NCI-H446 (cell line): ENCODE data around the gene ODAD2.

Source experiments
- DNase-seq, 2 experiments: peaks; one replicate each; lab custom pipeline; 2025; lab: John Stamatoyannopoulos, UW

The ODAD2 gene

GRCh38 chr10:27844223-27844622 is 154.7 kb downstream of the ODAD2 start:
- DNase-seq: no peak

DNA sequence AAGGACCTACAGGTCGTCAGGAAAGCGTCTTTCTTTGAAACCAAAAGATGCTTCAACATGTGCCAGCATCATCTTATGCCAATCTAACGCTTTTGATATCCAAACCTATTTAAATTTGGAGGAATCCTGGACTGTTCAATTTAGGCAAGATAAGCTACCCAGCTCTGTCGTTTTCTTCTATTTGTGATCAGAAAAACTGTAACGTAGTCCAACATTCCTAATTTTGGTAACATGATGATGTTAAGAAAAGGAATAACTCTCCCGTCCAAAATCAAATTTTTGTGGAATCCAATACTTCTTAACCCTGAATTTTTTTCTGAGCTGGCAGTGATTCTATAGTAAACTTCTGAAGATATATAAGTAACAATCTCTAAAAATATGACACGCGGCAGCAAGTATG is 160.0 kb downstream of the ODAD2 start:
- DNase-seq: no peak

DNA sequence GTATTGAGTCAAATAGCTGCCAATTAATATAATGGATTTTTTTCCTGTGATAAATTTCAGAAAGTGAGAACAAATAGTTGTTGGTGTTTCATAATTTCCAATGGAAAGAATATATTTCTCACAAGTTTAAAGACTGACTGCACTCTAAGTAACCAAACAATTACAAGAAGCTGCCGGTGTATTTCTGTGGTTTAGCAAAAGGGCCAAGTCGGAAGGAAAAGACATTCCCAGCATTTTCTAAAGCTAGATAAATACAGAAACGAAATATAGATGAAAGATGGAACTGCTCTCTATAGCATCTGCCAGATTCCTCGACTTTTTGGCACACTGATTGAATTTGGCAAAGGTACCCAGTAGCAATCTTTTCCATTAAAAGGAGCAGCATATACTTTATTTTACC is 160.5 kb downstream of the ODAD2 start:
- no peak for DNase-seq

DNA sequence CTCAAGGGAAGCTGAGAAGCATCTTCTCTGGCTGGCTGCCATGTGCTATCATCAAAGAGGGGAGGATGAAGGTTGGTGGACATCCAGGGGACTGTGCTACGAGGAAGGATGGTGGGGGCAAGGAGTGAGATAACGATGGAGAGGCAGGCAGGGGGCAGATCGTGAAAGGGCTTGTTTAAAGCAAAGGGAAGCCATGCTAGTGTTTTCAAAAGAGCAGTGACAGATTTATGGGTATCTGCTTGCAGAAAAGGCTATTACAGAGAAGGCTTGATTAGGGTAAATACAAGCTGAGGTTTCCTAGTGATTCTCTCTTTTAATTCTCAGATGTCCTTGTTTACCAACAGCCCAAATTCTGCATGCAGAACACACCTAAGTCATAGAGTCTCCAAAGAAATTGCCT is 164.4 kb downstream of the ODAD2 start:
- no peak for DNase-seq

GRCh38 chr10:27833792-27834191 is 165.1 kb downstream of the ODAD2 start:
- DNase-seq: no peak

DNA sequence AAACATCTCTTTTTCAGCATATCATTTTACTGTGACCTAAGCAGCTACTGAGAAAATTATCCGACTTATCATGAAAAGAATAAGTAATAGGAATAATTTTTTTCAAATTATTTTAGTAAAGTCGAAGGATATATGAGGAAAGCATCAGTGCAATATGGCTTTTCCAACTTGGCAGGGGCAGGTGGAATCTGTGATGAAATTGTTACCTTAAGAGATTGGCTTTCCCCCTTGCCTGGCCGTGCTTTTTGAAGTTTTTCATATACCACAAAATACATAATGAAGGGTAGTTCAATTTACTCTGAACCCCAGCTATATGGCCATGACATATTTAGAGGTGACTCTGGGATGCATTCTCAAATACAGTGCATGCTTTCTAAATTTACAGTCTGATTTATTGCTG is 166.1 kb downstream of the ODAD2 start:
- no peak for DNase-seq

- DNase-seq: no peak
Observed at GRCh38 chr10:27826369-27826768, 172.5 kb downstream of the ODAD2 start.

GRCh38 chr10:27822301-27822700 is 176.6 kb downstream of the ODAD2 start:
- DNase-seq: no peak

DNA sequence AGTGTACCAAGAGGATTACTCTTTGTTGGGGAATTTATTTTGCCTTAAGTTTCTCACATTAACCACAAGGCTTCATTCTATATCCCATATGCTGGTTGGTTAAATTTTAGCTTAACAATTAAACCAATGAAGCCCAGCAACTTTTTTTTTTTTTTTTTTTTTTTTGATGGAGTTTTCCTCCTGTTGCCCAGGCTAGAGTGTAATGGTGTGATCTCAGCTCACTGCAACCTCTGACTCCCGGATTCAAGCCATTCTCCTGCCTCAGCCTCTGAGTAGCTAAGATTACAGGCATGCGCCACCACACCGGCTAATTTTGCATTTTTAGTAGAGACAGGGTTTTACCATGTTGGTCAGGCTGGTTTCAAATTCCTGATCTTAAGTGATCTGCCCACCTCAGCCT is 178.2 kb downstream of the ODAD2 start:
- no peak for DNase-seq

DNA sequence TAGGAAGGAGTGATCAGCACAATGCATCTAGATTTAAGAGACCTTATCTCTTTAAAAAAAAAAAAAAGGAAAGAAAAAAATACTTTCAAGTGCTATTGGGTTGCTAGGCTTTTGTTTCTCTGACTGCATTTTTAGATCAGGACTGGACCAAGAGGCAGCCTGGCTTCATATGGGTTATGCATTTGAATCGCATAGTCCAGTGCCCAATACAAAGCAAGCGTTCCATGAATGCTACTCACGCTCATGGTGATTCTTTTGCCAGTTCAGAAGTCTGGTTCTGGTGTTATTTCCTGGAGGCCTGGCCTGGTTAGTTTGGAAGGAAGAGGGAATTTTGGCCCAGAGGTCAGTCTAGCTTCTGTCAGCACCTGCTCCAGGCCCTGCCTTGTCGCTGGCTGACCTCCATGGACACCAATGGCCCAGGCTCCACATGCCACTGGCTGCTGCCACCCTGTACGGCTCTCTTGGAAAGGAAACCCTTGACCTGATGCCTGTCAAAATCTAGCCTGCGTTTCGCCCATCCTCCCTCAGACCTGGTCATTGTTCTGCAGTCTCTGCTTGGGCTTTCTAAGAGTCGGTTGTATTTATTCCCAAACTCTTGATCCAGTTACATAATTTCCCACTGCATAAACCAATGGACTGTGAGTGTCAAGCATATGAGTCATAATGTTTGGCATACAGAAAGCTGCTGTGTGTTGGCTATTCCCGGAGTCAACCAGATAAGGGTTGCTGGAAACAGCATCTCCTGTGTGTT is 178.9 kb downstream of the ODAD2 start:
- no peak for DNase-seq

DNA sequence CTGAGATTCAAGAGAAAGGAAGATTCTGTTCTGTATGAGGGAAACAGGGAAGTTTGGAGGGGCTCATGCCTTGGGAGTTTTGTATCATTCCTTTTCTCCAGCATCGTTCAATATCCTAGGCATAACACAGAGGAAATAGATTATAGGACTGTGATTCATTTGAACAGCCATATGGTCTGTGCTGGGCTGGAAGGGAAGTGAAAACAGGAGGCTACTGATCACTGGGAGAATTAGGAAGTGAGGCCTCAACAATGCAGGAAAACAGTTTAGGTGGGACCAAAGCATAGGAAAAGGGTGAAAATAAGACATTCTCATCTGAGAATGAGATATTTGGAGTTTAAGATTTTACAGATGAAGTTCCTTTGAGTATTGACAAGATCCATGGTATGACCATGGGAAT is 182.6 kb downstream of the ODAD2 start:
- DNase-seq: no peak

DNA sequence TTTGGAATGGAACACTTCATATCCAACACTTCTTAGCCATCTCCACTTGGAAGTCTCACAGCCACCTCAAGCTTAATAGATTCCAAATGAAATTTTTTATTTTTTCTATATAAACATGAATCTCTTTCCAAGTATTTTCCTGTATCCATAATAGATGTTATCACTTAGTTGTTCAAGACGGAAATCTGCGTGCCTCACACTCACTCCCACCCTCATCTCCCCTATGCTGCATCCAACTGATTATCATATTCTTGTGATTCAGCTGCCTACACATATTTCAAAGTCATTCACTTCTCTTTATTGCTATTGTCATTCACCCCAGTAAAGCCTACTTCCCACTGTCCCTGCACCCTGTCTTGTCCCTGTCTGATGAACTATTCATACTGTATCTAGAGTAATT is 183.0 kb downstream of the ODAD2 start:
- DNase-seq: no peak

DNA sequence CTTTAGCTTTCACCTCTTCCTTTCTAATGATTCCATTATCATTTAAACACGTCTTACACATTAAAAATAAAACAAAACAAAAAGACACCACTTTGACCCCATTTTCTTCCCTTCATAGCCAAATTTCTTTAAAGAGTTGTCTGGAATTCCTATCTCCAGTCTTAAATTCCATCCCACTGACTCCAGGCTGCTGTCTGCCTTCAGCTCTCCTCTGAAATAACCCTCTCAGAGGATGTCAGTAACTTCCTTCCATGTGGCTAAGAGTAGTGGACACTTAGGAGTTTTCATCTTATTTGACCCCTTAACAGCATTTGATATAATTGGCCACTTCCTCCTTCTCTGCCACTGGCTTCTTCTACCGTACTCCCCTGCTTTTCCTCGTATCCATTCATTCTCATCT is 183.6 kb downstream of the ODAD2 start:
- no peak for DNase-seq

GRCh38 chr10:27805180-27805579 is 193.7 kb downstream of the ODAD2 start:
- DNase-seq: no peak

DNA sequence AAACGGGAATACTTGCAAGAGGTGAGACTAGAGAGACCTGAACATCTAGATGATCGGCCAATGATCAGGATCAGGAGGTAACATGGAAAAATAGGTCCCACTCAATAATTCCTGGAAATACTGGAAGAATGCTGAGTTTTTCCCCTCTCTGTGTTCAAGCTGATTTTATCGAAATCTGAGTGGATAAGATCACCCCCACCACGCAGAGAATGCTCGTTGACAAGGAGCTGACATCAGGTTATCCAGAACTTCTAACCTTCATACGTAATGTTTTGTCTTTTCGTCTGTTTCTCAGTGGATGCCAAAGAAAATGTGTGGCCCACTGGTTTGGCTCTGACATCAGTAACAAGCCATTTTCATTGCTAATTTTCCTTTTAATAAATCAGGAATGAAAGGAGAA is 194.7 kb downstream of the ODAD2 start:
- DNase-seq: no peak

GRCh38 chr10:27801171-27801785 is 197.6 kb downstream of the ODAD2 start:
- no peak for DNase-seq

DNA sequence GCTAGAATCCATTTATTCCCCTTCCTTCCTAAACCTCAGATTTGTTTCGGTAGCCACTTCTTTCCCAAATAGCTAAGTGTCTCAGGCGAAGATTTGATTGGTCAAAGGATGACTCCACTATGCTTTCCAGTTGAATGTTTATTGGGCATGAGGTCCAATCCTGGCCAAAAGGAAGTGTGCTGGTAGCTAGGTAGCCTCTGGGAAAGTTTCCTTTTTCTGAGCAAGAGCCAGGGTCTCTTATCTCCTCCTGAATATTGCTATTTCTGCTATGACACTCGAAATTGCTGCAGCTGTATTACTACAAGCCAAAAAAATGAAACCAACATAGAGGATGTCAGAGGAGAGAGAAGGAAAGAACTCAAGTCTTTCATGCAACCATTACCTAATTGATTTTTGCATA is 199.8 kb downstream of the ODAD2 start:
- DNase-seq: no peak

- DNase-seq: no peak
Observed at GRCh38 chr10:27794157-27794556, 204.7 kb downstream of the ODAD2 start.

- DNase-seq: no peak
Observed at GRCh38 chr10:27792216-27792615, 206.7 kb downstream of the ODAD2 start.

DNA sequence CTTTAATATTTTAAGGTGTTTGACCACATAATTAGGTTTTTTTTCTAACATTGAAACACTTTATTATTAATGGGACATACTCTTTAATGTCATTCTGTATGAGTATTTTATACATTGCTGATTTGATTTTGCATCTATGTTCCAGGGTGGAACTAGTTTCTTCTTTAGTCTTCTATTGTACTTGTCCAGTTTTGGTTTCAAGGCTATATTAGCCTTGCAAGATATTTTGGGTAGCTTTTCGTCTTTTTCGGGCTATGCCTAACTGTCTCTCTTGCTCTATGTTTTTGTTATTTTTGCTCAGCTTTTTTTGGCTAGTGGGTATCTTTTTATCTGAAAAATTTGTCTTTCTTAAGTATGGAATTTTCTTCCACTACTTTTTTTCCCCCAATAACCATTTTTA is 214.6 kb downstream of the ODAD2 start:
- DNase-seq: no peak

DNA sequence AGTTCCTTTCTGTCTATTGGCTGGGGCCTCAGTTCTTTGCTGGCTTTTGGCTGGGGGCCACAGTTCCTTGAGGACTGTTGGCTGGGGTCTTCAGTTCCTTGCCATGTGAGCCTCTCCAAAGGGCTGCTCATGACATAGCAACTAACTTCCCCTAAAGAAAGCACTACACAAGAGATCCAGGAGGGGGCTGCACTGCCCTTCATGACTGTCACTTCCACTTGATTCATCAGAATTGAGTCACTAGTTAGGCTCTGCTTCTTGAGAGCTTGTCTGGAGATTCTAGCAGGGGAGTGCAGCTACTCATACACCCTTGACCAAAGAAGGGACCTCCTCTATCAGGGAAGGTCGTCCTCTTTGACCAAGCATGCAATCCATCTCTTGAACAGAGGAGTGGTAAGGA is 215.2 kb downstream of the ODAD2 start:
- no peak for DNase-seq

DNA sequence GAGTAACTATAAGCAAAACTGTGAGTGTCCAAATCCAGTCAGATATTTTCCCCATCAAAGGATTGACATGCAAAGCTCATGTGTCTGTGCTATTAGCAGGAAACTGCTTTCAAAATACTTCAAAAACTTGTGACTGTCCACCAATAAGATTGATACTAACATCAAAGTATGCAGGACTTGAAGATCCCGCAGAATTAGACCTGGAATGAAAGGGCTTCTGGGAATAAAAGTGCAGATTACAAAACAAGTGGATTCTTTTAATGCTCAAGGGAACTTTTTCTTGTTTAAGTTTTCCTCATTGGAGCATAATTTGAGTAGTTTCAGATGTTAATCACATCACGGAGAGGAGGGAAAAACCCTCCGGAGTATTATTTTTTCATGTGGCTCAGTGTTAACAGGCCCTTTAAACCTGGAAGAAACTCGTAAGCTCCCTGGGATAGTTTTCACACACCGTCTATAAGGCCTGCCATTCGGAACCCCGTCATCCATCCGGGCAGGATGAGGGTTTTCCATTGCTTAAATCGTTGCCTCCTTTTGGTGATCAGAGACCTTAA is 219.3 kb downstream of the ODAD2 start:
- no peak for DNase-seq

DNA sequence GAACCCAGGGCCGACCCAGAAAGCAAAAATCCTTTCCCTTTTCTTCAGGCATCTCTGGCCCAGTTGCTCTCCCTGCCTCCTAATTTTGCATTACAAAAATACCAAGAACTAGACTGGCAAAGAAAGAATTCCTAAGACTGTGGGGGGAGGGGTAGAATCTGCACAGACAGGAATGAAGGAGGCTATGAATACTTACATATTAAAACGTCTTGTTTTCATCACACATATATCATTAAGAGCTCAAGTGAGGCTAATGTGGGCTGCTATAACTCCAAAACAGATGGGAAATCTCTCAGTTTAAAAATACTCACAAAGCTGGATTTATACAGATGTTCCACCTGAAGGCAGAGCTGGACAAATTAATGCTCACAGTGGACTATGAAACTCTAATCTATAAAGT is 224.0 kb downstream of the ODAD2 start:
- no peak for DNase-seq

- no peak for DNase-seq
Observed at GRCh38 chr10:27771231-27771630, 227.6 kb downstream of the ODAD2 start.
